RWPE1 (cell line): ENCODE data around the gene MAGEC3.
"Not testable (repeated sequence)": the region's sequence is repeated elsewhere in the genome, so short reads cannot be mapped to it uniquely, and the experiment has no call there.

ENCODE experiments used
- CTCF ChIA-PET: fragments of 350-600 bp; sonication (Branson Sonifier 250); formaldehyde crosslinking; extraction: SDS; loops from one replicate; lab custom pipeline; 2021; lab: Yijun Ruan, JAX
- POLR2A ChIA-PET: fragments of 400-600 bp; formaldehyde crosslinking; extraction: SDS; loops from one replicate; lab custom pipeline; 2020; ENCODE audit warnings: antibody characterized with exemption; ENCODE audit not compliant: low non-redundant PET; lab: Yijun Ruan, JAX
- DNase-seq: peaks from one replicate; pipeline ENCODE4 v3.0.0; 2012; ENCODE audit warnings: low spot score
- H3K27ac ChIP-seq: fragments of 450-650 bp; 2 replicates; pipeline ENCODE4 v1.5.1; 2017
- CTCF ChIP-seq: fragments of 450-650 bp; conservative IDR thresholded peaks from 2 replicates; pipeline ENCODE4 v1.5.1; 2017; ENCODE audit warnings: low read depth, mild to moderate bottlenecking

The MAGEC3 gene

GRCh38 chrX:141839856-141840255, 1.7 kb downstream of the MAGEC3 start:
- ChIA-PET CTCF (interaction anchor here (0.7 kb wide), 1 partner anchor 20 kb away, joined by 3 read pairs; no protein-coding TSS in a partner anchor), POLR2A (no interaction called here)
- no peak for DNase-seq
- H3K27ac ChIP-seq: no peak overlapping the region
- TF ChIP-seq CTCF: no peak

GRCh38 chrX:141857479-141857878, 19.4 kb downstream of the MAGEC3 start:
- CTCF ChIA-PET: no interaction called here
- H3K27ac ChIP-seq: no peak overlapping the region
- POLR2A ChIA-PET: no interaction called here
- no peak for TF ChIP-seq CTCF
- no peak for DNase-seq

GRCh38 chrX:141879616-141880015, 41.5 kb downstream of the MAGEC3 start:
- no peak for DNase-seq
- ChIA-PET CTCF (no interaction called here), POLR2A (no interaction called here)
- no peak overlapping the region for H3K27ac ChIP-seq
- TF ChIP-seq CTCF: no peak

GRCh38 chrX:141888811-141889210, 50.7 kb downstream of the MAGEC3 start:
- CTCF ChIA-PET, DNase-seq, H3K27ac ChIP-seq, POLR2A ChIA-PET: not testable (repeated sequence)

GRCh38 chrX:141894733-141895132, 56.6 kb downstream of the MAGEC3 start:
- H3K27ac ChIP-seq: no peak overlapping the region
- no peak for TF ChIP-seq CTCF
- CTCF ChIA-PET: no interaction called here
- POLR2A ChIA-PET: no interaction called here
- no peak for DNase-seq

- CTCF ChIA-PET: no interaction called here
- POLR2A ChIA-PET: no interaction called here
- no peak overlapping the region for H3K27ac ChIP-seq
- no peak for DNase-seq
- TF ChIP-seq CTCF: no peak
Observed at GRCh38 chrX:141897690-141898089, 59.6 kb downstream of the MAGEC3 start.

GRCh38 chrX:141902366-141902765, 64.2 kb downstream of the MAGEC3 start:
- no peak for TF ChIP-seq CTCF
- ChIA-PET CTCF (no interaction called here), POLR2A (no interaction called here)
- H3K27ac ChIP-seq: no peak overlapping the region
- no peak for DNase-seq
